CMK (cell line): ENCODE measurements around the gene WNT10A.
"Not testable (repeated sequence)": the region's sequence is repeated elsewhere in the genome, so short reads cannot be mapped to it uniquely, and the experiment has no call there.

ENCODE experiments used
- DNase-seq: peaks from one replicate; pipeline ENCODE4 v3.0.0-alpha.2; 2010; ENCODE audit warnings: low read depth

The WNT10A gene

DNA sequence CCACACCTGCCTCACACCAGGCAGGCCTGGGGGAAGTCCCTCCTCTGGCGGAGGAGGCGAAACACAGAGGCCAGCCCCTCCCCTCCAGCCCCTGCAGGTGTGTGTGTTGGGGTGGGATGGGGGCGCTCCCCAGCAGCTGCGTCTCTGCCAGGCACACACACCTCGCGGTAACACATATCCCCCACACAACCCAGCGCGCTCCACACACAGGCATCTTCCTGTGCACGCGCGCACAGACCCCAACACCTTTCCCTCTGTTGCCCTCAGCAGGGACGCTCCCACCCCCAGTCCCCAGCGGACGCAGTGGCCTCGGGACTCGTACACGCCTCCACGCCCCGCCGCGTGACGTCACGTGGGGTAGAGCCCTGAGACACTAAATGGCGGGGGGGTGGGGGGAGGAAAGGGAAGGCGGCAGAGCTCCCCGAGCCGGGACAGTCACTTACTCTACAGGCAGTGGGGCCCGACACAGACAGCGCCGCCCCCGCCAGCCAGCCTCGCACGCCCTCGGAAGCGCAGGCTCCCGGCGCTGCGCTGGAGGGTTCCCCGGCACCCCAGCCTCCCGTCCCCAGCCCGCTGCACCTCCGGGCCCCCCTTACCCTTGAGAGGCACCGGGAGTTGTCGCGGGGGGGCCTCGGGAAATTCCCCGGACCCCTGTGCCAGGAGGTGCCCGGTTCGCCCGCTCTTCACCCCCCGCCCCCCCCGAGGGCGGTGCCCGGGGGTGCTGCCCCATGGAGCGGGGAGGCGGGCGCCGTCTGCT, at the start of gene WNT10A:
TSS of gene WNT10A (plus strand) at position 751 of the 757 bp plus-strand sequence. CDS start 144 bp downstream, outside the sequence.
- no peak for DNase-seq

DNA sequence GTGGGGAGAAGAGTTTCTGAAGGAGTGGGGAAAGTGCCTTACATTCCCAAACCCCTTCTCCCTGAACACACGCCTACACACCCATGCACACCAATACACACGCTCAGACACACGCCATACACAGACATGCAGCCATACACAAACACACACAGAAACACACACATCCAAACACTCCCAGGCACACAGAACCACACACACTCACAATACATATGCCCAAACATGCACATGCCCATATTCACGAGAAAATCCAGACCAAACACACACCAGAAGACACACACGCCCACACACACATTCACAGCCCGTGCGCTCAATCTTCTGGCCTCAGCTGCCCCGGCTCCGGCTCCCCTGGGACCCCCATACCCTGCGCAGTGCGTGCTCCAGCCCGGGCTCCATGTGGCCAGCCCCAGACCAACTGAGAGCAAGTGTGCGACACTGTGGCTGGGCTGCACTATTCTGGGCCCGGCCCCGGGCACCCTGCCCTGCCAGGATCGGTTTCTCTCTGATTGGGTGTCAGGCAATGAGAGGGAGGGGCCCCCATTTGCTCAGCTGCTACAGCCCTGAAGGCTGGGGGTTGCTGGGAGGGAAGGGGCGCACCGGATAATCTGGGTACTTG, 49.2 kb upstream of the WNT10A start, which contains the start of gene PRKAG3:
TSS of gene PRKAG3 (minus strand) at position 426 of the 613 bp plus-strand sequence.
- no peak for DNase-seq

DNA sequence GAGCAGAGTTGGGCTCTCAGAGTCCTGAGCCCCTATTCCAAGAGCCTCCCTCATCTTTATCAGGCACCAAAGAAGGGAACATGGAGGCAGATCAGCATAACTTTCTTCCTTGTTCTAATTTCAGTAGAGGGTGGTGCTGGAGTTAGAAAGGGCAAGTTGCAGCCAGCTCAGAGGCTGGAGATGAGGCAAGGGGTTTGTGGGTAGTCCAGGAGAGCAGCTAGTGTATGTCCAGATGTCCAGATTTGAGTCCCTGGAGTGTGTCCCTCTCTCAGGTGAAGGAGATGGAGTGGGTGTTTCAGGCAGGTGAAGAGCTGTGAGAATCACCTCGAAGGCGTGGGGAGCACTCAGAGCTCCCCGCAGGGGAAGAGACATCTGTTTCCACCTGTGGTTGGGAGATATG, 48.6 kb upstream of the WNT10A start:
- no peak for DNase-seq

DNA sequence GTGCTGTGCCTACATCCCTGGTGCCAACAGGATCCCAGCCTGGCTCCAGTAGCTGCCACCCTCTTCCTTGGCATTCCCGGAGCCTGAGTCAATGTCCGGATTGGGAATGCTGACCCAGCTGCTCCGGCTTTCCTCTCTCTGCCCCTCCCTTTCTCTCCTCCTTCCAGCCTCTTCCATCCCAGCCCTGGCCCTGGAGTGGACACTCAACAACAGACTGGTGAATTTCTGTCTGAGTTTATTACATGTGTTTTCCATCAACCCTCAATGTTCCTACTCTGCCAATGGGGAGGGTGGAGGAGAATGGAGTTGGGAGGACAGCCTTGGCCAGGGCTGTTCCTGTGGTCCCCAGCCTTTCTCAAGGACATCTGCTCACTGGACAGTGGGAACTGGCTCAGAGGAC, 48.1 kb upstream of the WNT10A start:
- DNase-seq = no peak

DNA sequence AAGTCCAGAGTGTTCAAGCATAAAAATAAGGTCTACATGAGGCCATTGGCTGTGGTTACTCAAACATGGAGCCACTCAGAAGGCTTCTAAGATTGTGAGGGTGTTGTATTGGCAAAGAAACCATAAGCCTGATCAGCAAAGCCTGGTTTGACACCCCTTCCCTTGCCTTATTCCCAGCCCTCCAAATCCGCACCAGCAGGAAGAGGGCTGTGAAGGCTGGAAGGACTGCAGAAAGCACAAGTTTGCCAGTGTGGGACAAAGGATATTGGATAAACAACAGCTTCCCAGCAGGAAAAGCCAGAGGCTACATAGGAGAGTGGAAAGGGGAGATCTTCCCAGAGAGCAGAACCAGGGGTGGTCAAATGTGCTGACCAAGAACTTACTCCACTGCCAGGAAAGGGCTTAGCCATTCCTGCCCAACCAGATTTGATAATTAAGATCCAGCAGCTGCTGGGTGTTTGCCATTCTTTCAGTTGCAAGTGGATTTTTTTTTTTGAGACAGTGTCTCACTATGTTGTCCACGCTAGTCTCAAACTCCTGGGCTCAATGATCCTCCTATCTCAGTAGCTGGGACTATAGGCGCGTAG, 47.5 kb upstream of the WNT10A start:
- DNase-seq = no peak

DNA sequence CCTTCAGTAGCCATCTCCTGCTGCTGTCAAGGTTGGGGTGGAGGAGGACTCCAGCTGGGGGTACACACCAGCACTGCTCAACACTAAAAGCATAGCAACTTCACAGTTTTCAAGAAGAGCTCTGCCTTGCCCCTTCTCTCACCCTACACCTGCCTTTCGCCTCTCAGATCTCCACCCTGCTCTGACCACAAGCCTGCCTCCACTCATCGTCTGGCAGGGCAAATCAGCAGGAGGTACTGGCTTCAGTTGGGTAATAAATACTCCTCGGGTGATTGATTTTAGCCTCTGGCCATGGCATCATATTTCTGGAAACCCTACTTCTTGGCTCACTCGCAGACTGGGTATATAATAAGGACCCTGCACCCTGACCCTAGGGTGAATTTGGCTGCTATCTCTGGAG, 46.0 kb upstream of the WNT10A start:
- no peak for DNase-seq

DNA sequence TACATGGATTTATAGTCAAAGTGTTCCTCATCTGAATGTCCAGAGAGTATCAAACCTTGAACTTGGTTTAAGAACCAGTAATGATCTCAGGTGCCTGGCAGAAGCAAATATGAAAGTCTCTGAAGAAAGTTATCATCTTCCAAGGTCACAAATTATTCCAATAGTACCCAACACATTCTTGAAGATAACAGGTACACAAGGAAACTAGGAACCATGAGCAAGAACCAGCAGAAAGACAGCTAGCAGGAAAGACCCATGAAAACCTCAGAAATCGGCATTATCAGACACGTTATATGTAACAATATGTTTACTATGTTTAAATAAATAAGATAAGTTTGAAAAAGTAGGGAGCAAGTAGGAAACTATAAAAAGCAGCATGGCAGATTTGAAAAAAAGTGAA, 43.2 kb upstream of the WNT10A start:
- no peak for DNase-seq

DNA sequence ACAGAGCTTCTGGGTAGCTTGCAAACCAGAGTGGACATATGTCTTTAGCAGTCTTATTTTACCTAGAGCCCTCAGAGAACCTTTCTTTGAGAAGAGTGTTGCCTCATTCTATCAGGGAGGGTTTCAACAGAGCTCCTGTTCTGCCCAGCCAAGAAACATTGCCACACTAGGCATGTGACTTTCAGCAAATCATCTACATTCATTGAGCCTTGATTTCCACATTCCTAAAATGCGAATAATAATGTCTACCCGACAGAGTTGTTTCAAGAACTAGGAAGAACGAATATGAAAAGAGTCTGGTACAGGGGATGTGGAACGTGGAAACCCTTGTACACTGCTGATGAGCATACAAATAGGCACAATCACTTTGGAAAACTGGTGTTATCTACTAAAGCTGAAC, 41.2 kb upstream of the WNT10A start:
- no peak for DNase-seq

DNA sequence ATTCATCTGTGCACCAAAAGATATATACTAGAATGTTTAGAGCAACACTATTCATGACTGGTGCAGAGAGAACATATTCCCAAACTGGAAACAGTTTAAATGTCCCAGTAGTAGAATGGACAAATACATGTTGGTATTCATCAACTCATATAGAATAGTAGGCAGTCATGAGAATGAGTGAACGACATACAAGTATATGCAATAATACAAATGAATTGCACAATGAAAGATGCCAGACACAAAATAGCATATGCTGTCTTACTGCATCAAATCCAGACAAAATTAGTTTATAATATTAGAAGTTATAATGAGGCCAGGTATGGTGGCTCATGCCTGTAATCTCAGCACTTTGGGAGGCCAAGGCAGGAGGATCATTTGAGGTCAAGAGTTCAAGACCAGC, 40.8 kb upstream of the WNT10A start:
- no peak for DNase-seq

DNA sequence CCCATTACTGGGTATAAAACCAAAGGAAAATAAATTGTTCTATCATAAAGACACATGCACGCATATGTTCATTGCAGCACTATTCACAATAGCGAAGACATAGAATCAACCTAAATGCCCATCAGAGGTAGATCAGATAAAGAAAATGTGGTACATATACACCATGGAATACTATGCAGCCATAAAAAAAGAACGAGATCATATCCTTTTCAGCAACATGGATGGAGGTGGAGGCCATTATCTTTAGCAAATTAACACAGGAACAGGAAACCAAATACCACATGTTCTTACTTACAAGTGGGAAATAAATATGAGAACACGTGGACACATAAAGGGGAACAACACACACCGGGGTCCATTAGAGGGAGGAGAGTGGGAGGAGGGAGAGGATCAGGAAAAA, 36.3 kb upstream of the WNT10A start:
- not testable (repeated sequence) for DNase-seq

DNA sequence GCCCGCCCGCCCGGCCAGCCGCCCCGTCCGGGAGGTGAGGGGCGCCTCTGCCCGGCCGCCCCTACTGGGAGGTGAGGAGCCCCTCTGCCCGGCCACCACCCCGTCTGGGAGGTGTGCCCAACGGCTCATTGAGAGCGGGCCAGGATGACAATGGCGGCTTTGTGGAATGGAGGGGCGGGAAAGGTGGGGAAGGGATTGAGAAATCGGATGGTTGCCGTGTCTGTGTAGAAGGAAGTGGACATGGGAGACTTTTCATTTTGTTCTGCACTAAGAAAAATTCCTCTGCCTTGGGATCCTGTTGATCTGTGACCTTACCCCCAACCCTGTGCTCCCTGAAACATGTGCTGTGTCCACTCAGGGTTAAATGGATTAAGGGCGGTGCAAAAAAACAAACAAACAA, 33.7 kb upstream of the WNT10A start:
- not testable (repeated sequence) for DNase-seq

DNA sequence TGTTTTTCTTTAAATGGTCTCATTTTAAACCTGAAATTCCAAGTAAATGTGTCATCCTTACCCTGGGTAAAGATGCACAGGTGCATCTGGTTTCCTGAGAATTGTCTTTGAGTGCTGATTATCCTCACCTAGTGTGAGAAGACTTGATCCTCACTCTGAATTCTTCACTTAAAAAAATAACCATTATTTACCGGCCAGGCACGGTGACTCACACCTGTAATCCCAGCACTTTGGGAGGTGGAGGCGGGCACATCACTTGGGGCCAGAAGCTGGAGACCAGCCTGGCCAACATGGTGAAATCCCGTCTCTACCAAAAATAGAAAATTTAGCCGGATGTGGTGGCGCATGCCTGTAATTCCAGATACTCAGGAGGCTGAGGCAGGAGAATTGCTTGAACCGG, 30.9 kb upstream of the WNT10A start:
- no peak for DNase-seq

DNA sequence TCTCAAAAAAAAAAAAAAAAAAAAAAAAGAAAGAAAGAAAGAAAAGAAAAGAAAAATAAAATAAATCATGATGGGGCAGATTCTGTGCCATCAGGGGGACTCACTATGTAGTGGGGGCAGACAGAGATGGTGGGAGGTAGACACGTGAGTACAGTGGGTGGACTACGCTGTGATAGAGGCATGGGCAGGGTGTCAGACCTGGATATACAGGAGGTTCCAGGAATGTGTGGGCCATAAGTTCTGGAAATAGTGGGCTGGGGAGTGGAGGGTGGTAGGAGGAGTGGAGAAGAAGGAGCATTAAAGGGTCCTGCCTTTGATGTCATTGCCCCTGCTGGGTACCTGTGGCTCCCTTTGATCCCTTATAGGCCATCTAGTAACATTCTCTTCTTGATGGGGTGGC, 29.9 kb upstream of the WNT10A start:
- DNase-seq = no peak

DNA sequence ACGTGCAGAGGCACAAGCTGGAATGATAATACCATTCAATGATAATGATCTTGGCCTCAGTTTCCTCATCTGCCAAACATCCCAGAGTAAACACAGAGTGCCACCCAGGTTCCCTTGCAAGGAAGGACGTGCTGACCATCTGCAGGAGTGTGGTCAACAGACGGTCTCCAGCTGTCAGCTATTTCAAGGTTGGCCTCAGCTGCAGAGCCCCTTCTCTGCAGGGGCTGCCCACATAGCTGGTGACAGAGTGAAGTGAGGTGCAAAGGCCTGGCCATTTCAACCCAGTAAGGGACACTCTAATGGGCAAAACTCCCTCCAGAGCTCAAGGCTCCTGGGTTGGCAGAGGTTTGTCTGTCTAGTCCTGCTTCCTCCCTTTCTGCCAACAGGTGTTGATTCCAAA, 29.4 kb upstream of the WNT10A start:
- DNase-seq = no peak

DNA sequence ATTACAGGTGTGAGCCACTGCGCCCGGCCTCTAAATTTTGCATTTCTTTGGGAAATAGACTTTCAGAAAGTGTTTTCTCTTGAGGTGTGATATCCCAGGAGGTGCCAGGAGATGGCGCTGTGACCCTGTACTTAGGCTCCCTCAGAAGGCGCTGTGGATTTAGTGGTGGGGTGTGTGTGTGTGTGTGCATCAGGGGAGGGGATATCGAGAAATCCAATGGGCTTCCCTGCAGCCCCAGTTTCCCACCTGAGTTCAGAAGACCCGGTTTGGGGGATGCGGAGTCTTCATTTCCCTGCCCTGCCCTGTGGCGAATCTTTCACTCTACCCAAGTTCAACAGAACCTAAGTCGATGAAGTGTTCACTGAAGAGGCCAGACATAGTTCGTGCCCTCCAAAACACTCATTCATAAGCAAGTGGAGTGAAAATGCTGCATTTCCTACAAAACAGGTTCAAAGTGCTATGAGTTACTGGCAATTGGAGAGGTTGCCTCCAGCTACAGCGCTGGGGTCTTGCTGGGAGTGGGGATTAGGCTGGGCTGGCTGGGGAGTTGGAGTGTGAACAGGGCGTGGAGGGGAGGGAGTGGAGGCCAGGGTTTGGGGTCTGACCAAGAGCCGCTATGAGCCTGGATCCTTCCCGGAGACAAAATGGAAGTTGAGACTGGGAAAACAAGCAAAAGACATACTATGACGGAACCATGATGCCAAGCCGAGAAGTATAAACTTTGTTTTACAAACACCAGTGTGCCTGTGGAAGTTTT, 27.6 kb upstream of the WNT10A start:
- peak; percentile 25 for DNase-seq

DNA sequence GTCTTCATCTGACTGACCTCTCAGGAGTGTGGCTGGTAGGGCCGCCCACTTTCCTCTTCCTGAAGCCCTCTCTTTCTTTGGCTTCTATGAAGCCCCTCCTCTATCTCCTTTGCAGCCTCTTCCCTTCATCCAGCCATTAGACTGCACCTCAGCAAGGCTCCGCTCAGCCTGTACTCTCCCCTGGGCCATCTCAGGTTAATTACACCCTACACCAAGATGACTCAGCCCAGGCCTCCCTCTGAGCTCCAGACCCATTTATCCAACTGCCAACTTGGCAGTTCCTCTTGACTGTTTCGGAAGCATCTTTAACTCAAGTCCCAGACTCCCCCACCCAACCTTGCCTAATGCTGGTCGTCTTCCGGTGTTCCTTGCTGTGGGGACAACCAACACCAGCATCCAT, 26.9 kb upstream of the WNT10A start:
- no peak for DNase-seq

DNA sequence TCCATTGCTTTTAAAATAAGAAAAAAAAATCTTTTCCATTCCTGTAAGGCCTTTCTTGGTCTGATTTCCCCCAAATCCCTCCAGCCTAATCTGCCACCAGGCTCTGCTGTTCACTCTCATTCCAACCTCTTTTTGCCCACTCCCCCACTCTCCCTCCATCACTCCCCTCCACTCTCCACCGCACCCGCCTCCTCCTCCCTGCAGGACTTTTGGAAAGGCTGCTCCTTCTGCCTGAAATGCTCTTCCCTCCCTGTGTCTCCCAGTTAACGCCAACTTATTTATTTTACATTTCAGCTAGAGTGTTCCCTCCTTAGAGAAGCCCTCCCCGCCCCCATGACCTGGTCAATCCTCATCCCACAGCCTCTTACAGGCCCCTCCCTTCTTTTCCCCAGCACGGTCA, 25.8 kb upstream of the WNT10A start:
- no peak for DNase-seq

DNA sequence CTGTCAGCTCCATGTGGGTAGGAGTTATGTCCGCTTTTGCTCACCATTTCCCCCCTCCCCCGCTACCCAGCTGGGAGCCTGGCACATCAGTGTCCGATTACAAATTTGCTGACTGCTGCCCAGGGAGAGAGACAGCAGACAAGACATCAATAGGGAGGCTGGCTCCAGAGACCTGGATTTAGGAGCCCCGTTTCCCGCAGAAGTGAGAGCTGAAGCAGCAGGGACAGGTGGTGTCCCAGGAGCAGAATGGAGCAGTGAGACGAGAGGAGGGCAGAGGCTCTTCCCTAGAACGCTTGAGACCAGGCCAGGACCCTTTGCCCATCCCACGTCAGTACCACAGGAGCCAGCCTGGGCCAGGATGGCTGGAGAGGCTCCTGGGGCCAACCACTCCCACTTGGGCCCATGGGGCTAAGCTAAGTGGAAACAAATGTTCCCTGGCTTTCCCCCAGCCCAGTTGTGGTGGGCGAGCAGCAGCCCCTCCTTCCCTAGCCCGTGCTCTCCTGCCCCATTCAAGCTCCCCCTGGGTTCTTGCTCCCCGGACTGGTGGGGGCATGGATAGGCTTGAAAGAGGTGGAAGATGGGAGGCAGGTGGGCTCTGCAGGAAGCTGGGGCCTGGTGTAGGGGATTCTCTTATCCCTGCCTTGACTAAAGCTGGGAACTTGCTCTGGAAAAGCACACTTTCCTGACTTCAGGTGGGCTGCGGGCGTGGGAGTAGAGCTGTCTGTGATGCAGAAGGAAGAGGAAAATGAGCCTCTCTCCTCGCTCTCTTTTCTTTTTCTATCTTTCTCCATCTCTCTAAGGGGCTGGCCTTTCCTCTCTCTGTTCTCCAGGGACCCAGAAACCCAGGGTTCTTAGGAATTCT, 25.1 kb upstream of the WNT10A start:
- no peak for DNase-seq

DNA sequence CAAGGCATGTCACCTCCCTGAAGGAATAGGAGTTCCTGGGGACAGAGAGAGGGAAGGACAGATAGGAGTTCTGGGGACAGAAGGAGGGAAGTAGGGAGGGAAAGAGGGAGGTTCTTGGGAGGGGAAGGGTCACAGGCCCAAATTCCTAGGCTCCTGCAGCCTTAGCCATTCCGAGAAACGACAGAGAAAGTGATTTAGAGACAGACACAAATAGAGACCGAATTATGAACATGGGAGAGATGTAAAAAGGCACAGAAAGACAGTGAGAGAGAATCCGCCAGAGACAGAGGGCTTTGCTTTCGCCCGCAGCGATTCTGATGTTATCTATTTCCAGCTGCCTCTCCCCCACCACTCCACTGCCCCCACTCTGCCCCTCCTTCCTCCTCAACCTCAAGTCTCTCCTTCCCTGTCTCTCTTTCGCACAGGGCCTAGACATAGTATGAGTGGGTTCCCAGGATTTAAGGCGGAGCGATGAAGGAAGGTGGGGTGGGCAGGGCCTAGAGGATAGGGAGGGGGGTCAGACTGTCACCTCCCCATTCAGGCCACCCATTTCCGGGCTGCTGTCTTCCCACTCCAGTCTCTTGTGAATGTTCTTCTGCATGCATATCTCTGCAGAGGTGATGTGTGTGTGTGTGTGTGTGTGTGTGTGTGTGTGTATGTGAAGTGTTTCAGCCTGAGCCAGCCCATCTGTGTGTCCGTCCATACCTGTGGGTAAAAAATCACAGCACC, 24.3 kb upstream of the WNT10A start:
- DNase-seq = no peak

DNA sequence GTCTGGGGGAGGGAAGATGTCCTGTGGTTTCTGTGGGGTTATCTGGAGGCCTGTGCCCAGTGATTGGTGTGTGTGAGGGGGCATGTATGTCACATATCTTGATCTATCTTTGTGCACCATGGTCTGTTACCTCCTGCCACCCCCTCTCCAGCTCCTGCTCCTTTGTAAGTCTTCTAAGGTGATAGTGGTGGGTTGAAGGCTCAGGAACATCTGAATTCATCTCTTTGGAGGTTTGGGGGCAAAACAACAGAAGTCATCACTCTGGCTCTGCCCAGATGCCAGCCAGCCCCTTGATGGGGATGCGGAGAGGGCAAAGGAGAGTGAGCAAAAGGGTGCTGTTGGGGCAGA, 23.8 kb upstream of the WNT10A start:
- DNase-seq = no peak
